H1 (cell line): ENCODE data around the gene EPRS1. TPM values are rescaled to one million over a fixed set of nuclear protein-coding genes. Genes with fewer than 3 reads are reported as not detected.

Source experiments
- CBX5 ChIP-seq: fragments of 300-800, 300-1000 bp; sonication (generic); IDR thresholded peaks from 2 replicates; pipeline ENCODE4 v1.7.1; 2016; ENCODE audit warnings: antibody characterized with exemption, low read length, low read depth
- CHD1 ChIP-seq: IDR thresholded peaks from 2 replicates; pipeline ENCODE4 v1.6.1; 2012; ENCODE audit warnings: low read depth, low read length, improper control_type of control experiment
- CREB1 ChIP-seq: IDR thresholded peaks from 2 replicates; pipeline ENCODE4 v1.6.1; 2012; ENCODE audit warnings: inconsistent platforms
- POLR2AphosphoS5 ChIP-seq: IDR thresholded peaks from 2 replicates; pipeline ENCODE4 v1.6.1; 2011; ENCODE audit warnings: low read depth, low read length
- RAD21 ChIP-seq, 2 experiments: IDR thresholded peaks in 1 of 2; conservative IDR thresholded peaks in 1 of 2; 2 replicates each; pipeline ENCODE4 v1.6.1; 2011; ENCODE audit warnings: low read depth in 2 of 2, low read length in 2 of 2, improper control_type of control experiment in 1 of 2, inconsistent platforms in 1 of 2, mild to moderate bottlenecking in 1 of 2, moderate library complexity in 1 of 2
- SIN3A ChIP-seq, 2 experiments: IDR thresholded peaks in 1 of 2; conservative IDR thresholded peaks in 1 of 2; 2 replicates each; pipeline ENCODE4 v1.6.1; 2011 to 2012; ENCODE audit warnings: low read length in 2 of 2, improper control_type of control experiment in 1 of 2, low read depth in 1 of 2, mild to moderate bottlenecking in 1 of 2
- polyA plus RNA-seq, 7 experiments: library from polyadenylated mRNA; depleted of rRNA in 3 of 7; stranded (reverse) in 5 of 7; unstranded in 2 of 7; fragments of >200 nt in 5 of 7; fragments of 200-250 nt in 2 of 7; gene quantifications; 1 replicate in 5 of 7; 2 replicates in 1 of 7; 4 replicates in 1 of 7; pipeline versions ENCODE4 v1.2.1 to v1.2.3, GENCODE V29; 2011 to 2013; ENCODE audit warnings: missing spikeins in 2 of 7, mixed read lengths in 2 of 7
- total RNA-seq: library from RNA; stranded (reverse); fragmentation: NEBNext Ultra II Directional; extraction: Animal tissue kit (Norgen Biotek cat#: 25700); gene quantifications from 2 replicates; pipeline ENCODE4 v1.2.1, GENCODE V29; 2021
- TF ChIP-seq, protein P1 (sequence below): fragments of 300-600 bp; sonication (generic); IDR thresholded peaks from 2 replicates; pipeline ENCODE4 v1.7.1; 2012; ENCODE audit warnings: low read length, moderate library complexity, mild to moderate bottlenecking, inconsistent platforms; ENCODE audit not compliant: insufficient replicate concordance

Gene EPRS1
- total and polyA plus RNA-seq, 2 of the 8 experiments (the other 6 are each of a cell fraction or from before 2014, with no cell fraction given): 38.4 to 171 TPM

DNA sequence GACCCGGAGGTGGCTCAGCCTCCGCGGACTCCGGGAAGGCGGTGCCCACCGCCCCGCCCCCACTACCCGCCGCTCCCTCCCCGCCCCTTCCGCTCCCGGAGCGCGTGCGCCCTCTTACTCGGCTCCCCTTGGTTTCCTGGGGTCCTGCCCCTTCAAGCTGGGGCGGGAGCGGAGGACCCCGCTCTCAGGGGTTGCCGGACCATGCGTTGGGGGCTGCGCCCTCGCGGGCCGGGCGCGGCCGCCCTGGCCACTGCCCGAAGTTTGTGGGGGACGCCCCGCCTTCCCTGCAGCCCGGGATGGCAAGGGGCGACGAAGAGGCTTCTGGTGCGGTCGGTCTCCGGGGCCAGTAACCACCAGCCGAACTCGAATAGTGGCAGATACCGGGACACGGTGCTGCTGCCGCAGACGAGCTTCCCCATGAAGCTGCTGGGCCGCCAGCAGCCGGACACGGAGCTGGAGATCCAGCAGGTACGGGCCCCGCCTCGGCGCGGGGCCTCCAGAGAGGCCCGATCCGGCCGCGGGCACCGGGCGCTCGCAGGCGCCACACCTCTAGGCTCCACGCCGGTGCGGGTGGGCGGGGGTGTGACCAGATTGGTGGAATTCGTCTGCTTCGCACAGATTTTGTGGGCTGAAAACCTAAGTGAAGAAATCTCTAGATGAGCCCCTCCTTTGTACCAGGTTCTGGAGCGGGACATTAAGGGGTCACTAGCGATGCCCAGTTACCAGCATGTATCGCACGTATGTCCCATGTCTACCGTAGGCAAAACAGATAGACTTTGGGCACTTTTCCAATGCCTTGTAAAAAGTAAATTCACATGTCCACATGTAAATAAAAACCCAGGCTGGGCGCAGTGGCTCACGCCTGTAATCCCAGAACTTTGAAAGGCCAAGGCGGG is 48.0 kb upstream of the EPRS1 start, which contains the start of gene IARS2 (continued):
- TF ChIP-seq, protein P1, sequence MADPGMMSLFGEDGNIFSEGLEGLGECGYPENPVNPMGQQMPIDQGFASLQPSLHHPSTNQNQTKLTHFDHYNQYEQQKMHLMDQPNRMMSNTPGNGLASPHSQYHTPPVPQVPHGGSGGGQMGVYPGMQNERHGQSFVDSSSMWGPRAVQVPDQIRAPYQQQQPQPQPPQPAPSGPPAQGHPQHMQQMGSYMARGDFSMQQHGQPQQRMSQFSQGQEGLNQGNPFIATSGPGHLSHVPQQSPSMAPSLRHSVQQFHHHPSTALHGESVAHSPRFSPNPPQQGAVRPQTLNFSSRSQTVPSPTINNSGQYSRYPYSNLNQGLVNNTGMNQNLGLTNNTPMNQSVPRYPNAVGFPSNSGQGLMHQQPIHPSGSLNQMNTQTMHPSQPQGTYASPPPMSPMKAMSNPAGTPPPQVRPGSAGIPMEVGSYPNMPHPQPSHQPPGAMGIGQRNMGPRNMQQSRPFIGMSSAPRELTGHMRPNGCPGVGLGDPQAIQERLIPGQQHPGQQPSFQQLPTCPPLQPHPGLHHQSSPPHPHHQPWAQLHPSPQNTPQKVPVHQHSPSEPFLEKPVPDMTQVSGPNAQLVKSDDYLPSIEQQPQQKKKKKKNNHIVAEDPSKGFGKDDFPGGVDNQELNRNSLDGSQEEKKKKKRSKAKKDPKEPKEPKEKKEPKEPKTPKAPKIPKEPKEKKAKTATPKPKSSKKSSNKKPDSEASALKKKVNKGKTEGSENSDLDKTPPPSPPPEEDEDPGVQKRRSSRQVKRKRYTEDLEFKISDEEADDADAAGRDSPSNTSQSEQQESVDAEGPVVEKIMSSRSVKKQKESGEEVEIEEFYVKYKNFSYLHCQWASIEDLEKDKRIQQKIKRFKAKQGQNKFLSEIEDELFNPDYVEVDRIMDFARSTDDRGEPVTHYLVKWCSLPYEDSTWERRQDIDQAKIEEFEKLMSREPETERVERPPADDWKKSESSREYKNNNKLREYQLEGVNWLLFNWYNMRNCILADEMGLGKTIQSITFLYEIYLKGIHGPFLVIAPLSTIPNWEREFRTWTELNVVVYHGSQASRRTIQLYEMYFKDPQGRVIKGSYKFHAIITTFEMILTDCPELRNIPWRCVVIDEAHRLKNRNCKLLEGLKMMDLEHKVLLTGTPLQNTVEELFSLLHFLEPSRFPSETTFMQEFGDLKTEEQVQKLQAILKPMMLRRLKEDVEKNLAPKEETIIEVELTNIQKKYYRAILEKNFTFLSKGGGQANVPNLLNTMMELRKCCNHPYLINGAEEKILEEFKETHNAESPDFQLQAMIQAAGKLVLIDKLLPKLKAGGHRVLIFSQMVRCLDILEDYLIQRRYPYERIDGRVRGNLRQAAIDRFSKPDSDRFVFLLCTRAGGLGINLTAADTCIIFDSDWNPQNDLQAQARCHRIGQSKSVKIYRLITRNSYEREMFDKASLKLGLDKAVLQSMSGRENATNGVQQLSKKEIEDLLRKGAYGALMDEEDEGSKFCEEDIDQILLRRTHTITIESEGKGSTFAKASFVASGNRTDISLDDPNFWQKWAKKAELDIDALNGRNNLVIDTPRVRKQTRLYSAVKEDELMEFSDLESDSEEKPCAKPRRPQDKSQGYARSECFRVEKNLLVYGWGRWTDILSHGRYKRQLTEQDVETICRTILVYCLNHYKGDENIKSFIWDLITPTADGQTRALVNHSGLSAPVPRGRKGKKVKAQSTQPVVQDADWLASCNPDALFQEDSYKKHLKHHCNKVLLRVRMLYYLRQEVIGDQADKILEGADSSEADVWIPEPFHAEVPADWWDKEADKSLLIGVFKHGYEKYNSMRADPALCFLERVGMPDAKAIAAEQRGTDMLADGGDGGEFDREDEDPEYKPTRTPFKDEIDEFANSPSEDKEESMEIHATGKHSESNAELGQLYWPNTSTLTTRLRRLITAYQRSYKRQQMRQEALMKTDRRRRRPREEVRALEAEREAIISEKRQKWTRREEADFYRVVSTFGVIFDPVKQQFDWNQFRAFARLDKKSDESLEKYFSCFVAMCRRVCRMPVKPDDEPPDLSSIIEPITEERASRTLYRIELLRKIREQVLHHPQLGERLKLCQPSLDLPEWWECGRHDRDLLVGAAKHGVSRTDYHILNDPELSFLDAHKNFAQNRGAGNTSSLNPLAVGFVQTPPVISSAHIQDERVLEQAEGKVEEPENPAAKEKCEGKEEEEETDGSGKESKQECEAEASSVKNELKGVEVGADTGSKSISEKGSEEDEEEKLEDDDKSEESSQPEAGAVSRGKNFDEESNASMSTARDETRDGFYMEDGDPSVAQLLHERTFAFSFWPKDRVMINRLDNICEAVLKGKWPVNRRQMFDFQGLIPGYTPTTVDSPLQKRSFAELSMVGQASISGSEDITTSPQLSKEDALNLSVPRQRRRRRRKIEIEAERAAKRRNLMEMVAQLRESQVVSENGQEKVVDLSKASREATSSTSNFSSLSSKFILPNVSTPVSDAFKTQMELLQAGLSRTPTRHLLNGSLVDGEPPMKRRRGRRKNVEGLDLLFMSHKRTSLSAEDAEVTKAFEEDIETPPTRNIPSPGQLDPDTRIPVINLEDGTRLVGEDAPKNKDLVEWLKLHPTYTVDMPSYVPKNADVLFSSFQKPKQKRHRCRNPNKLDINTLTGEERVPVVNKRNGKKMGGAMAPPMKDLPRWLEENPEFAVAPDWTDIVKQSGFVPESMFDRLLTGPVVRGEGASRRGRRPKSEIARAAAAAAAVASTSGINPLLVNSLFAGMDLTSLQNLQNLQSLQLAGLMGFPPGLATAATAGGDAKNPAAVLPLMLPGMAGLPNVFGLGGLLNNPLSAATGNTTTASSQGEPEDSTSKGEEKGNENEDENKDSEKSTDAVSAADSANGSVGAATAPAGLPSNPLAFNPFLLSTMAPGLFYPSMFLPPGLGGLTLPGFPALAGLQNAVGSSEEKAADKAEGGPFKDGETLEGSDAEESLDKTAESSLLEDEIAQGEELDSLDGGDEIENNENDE: no peak
- TF ChIP-seq POLR2AphosphoS5: no peak
- no peak for TF ChIP-seq CHD1
- no peak for TF ChIP-seq CREB1
- no peak for TF ChIP-seq CBX5
- peak; percentile 10 to 67; a peak in 1 of 4 replicates for TF ChIP-seq SIN3A (conservative IDR thresholded peaks at IDR 0.05 in 1 of 2, IDR thresholded peaks at IDR 0.05 in 1 of 2; ENCODE audit: low read depth in 1 of 2, low read length in 2 of 2)
- TF ChIP-seq RAD21 (IDR thresholded peaks at IDR 0.05 in 1 of 2, conservative IDR thresholded peaks at IDR 0.05 in 1 of 2; ENCODE audit: low read depth in 2 of 2, low read length in 2 of 2): no peak
